ENCODE data around the gene RASAL3.

RASAL3 gene

DNA sequence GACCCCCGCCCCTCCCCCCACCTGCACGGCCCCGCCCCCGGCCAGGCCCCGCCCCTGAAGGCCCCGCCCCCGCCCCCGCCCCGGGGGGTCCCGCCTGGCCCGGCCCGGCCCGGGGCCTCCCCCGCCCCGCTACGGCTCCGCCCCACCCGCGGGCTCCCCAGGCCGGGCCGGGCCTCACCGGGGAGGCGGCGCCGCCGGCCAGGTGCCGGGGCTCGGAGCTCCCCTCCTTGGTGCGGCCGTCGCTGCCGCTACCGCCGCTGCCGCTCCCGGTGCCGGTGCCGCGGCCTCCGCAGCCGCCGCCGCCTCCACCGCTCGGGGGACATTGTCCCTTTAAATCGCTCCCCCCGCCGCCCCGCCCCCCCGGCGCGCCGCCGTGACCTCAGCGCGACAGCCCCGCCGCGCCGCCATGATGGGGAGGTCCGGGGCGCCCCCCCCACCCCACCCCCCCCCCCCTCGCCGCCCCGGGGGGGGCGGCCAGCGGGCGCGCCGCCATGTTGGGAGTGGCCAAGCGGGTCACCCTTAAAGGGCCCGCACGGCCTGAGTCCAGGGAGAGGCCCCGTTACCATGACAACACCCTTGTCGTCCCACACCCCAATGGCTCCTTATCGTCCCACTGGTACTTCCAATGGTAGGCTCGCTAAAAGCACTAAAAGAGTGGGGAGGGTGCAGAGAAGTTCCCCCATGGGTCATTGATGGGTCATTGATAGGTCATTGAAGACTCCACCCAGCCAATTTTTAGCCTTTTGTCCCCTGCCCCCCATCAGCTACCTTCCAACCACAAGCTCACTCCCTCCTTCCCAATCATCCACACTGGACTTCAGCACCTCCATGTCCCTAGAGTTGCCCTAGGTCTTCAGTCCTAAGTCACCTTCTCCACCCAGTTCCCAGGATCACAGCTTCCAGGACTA is 14.5 kb downstream of the RASAL3 start, which contains the start of gene WIZ:
TSS of gene WIZ (minus strand) at position 337 of the 908 bp plus-strand sequence. CDS start 1,649 bp downstream, outside the sequence.
- peak; percentile 67 for DNase-seq (ENCODE audit: low spot score)

DNA sequence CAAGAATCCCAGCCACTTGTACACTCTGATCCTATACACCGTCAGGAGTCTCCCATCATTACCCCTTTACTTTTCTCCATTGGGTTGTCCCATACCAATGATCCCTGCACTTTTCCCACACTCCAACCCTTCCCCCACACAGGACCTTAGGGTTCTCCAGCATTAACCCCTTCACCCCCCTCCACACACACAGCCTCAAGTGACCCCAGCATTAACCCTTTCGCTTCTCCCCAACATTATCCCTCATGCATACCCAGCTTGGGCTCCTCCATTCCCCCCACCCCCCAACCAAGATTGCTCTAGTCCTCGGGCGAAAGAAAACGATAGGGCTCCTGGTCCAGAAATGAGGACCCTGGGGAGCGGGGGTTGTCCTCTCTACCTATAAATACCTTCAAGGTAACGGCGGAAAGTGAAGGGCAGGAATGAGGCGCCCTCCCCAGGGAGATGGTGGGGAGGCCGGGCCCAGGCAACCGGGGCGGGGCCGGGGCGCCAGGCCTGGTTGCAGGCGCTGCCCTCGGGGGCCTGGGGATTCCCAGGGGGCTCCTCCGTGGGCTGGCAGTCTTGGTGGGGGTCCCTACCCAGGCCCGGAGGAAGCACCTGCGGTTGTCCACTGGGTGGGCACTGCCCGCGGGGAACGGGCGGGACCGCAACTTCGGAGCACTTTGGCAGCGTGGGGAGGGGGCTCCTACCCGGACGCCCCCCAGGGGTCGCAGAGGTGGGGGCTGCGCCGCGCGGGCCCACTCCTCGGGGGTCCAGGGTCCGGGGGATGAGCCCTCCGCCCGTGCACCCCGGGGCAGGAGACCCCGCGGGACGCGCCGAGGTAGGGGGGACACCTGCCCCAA is 15.3 kb downstream of the RASAL3 start:
- no peak for DNase-seq (ENCODE audit: low spot score)

DNA sequence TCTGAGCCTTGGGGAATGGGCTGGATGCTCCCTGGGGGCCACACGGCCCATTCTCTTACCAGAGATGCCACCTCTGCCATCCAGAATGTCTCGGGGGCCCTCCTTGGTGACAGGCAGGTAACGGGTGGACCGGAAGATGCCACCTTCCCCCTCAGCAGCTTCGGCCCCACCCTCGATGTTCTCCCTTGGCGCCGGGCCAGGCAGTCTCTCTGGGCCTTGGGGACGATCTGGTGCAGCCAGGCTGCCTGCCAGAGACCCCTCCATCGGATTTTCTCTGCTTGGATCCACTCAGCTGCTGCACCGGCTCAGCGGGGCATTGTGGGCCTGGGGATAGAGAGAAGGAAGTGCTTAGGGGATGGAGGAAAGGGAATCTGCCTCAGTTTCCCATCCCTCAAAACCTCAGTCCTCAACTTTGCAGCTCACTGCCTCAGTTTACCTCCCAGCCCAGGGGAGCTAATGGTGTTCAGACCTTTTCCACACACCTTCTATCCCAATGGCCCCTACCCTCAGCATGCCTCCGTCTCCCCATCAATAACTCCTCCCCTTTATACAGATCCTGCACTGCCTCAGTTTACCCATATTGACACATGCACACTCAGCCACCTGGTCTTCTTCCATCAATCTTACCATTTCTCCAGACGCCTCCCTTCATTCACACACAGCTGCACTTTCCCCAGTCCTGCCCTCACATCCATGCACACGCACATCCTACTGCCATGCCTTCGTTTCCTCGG is 16.1 kb downstream of the RASAL3 start:
- no peak for DNase-seq (ENCODE audit: low spot score)

DNA sequence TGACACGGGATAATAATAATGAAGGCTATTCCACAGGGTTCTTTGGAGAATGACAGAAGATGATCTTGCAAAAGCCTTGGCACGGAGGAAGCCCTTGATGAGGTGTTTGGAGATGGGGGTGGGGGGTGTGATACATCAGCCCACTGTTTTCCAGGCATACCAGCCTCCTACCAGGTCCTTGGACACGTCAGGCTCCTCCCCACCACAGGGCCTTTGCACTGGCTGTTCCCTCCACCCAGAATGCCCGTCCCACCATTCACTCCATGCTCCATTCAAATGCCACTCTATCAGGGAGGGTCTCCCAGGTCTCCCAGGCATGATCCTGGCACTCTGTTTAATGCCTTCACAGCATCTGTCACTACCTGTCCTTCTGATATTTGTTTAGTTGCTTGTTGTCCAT is 17.3 kb downstream of the RASAL3 start:
- DNase-seq (ENCODE audit: low spot score) = no peak

DNA sequence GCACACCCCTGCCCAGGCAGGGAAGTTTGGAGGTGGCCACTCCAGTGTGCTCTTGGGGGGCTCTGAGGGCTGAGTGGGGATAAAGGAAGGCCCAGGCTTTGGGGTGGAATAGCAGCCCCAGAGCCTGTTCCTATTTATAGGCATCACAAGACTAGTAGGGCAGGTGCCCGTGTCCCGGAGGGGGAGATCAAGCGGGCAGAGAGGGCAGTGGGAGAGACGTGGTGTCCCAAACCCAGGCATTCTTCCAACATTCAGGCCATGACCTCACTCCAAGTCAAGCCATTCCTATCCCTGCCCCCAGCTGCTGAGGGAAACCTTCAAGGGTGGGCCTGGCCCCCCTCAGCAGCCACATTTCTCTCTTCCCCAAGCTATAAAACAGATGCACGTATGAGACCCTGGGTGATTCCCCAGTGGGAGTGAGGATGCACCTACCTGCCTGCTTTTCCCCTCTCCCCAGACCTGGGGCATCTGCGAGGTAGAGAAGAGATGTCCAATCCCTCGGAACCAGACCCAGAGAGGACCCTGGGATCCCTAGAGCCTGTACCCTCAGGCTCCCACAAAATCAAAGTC is 18.5 kb downstream of the RASAL3 start:
- DNase-seq (ENCODE audit: low spot score) = no peak

DNA sequence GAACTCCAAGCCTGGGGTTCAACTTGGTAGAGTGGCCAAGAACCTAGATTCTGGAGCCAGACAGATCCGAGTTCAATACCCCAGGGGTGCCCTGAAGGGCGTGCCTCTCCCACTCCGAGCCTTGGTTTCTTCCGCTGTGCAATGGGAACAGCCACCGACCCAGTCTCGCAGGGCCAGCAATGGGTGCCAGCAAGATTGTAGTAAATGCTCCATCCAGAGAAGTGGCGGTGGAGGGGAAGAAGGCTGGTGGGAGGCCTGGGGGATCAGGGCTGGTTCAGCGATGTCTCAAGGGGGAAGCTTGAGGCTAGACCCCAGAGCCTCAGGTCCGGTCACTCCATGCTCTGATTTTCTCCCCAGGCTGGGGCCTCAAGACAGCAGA is 19.1 kb downstream of the RASAL3 start:
- DNase-seq (ENCODE audit: low spot score) = no peak

DNA sequence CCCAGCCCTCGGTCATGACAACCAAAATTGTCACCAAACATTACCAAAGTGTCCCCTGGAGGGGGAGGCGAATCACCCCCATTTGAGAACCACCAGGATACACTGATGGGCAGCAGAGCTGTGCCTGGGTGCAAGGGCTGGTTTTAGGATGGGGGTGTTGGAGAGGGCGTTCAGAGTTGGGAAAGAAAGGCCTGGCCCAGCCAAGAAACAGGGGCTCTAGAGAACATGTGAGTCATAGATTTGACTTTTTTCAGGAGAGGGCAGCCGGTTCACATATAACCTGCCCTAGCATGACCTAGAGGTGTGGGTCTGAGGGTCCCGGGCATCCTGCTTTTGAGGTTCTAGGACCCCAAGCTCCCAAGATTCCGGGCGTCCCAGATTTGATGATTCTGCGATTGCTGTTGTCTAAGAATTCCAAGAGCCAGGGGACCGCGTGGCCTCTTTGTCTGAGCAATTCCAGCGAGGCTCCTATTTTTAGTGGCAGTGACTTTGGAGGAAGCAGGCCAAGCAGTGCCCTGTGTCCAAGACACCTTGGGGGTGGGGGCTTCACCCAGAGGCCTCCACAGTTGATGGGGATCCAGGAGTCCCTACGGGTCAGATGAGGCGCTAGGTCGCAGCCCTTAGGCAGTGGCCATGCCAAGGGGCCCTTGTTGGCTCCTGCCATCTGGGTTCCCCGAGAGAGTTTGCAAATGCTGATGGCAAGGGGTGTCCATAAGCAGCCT is 19.7 kb downstream of the RASAL3 start:
- DNase-seq (ENCODE audit: low spot score) = no peak

DNA sequence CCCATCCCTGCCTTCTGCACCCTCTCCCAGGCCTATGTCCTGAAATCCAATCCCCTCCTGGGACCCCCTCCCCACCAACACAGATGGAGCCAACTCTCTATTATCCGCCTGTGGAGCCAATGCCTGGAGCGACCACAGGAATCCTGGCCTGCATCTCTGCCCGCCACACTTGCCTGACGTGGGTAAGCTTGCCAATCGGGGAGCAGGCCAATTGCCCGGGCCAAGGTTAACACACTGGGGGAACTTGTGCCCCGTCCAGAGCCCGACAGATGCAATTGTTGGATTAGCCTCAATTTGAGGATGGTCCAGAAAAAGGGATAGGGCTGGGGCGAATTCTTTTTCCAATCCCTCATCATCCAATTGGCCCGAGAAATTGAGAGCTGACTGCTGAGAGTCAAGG is 20.5 kb downstream of the RASAL3 start:
- DNase-seq (ENCODE audit: low spot score) = no peak

DNA sequence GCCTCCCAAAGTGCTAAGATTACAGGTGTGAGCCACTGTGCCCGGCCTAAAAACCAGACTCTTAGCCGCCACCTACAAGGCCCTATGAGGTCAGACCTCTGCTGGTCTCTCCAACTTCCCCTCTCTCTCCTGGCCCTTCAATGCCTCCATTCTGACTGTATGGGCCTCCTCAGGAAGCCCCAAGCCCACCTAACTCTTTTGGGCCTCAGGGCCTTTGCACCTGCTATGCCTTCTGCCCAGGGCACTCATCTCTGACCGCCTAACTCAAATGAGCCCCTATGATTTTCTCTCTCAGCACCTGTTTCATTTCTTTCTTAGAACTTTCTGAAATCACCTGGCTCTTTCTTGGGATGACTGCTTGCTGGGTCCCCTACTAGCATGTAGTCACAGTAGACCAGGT is 21.0 kb downstream of the RASAL3 start:
- no peak for DNase-seq (ENCODE audit: low spot score)

DNA sequence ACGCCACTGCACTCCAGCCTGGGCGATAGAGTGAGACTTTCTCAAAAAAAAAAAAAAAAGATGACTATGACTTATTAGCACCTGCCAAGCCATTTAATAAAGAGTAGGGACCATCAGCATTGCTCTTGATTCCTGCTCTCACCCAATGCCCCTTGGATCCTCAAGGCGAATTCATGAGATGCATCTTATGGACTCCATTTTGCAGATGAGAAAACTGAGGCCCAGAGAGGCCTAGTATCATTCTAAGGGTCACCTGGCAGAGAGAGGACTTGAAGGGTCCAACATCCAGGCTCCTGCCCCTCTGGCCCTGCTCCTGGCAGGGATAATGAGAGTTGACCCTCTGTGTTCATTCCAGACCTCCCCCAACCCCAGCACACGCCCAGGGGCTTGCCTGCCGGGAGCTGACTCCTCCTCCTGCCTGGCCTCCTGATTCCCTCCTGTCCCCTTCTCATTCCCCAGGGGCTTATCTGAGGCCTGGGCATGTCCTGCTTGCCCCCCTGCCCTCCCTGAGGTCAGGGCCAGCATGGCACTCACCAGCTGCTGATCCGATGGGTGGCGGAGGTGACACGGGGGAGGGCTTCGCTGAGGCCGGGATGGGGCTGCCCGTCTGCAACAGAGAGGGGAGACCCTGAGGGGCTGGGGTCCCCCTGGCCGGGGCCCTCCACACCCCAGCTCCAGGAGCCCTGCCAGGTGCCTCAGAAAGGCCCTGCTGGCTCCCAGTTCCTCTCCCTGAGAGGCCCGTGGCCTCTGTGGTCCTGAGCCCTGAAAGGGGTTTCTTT is 22.0 kb downstream of the RASAL3 start:
- DNase-seq (ENCODE audit: low spot score) = no peak

DNA sequence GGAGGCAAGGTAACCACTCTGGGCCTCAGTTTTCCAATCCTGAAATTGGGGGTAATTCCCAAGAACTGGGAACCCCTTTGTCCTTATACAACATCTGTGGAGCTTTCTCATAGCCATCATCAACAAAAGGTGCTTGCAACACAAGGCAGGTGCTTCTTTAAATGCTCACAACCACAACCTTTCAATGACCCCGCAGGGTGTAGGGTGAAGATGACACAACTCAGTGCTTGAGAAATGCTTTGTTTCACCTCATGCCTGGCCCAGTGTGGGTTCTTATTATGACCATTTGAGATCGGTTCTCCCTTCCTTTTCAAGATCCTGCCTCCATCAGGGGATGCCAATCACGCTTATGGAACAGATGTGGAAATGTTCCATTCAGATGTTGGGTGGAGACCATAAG is 23.0 kb downstream of the RASAL3 start:
- DNase-seq (ENCODE audit: low spot score) = no peak

DNA sequence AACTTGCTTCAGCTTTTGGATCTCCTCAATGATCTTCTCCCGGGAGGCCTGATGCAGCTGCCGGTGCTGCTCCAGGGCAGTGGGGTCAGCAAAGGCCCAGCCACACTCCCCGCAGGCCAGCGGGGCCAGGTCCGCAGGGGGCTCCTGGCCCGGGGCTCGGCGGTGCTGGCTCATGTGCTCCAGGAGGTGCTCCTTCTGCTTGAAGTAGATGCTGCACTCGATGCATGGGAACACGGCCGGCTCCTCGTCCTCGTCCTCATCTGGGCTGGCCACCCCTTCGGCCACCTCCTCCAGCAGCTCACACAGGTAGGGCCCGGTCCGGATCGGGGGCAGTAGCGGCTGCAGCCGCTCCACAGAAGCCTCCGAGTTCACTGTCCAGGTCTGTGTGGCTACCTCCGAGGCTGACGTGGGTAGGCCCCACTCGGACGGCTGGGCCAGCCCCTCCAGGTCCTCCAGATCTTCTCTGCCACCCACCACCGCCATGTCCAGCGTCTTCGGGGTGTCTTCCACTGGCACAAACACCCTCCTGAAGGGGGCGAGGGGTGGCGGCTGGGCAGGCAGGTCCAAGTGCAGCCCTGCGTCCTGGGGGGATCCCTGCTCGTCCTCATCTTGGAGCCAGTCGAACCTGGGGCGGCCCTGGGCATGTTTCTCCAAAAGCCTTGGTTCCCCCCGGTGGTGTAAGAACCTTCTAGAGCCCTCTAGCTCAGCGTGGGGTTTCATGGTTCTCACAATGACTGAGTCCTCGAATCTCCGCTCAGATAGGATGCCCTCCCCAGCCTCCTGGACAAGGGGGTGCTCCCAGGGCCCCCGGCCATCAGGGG is 24.3 kb downstream of the RASAL3 start:
- DNase-seq (ENCODE audit: low spot score) = no peak

DNA sequence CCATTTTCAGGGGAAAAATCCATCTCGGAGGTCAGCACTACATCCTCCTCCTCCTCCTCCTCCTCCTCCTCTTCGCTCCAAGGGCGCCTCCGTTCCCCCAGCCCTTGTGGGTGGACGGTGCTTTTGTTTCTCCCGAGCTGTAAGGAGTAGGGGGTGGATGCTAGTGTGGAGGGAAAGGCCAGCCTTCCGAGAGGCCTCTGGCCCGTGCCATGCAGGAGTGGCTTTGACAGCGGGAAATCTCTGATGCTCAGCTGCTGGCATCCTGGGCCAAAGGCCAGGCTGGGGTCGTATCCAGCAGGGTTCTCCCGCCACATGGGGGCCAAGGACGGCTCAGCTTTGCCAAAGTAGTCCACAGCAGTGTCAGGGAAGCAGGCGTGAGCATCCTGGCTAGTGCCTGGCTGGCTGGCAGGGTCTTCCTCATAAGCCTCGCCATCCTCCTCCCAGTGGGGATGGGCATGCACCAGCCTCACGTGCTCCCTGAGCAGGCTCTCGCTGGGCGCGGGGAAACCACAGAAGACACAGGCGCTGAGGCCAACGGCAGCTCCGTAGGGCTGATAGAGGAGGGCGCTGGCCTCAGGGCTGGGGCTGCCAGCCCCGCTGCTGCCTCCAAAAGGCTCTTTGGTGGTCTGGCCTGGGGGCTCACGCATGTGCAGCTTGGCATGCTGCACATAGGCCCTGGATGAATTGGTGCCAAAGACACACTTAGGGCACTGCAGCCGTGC is 25.1 kb downstream of the RASAL3 start:
- DNase-seq (ENCODE audit: low spot score) = no peak

DNA sequence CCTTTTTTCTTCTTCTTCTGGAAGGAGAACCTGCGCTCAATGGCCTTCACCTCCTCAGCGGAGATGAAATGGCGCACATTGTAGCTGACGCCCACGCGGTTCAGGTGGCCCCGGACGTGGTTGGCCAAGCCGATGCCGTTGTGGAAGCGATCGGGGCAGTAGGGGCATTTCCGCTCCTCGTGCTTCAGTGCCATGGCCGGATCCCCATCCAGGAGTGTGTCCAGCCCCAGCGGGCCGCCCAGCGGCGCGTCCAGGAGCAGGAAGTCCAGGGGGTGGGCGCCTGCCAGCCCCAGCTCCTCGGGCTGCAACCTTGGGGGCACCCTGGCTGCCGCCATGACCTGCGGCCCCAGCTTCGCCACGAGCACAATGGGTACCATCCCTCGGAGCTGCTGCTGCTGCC is 25.8 kb downstream of the RASAL3 start:
- DNase-seq (ENCODE audit: low spot score) = no peak

DNA sequence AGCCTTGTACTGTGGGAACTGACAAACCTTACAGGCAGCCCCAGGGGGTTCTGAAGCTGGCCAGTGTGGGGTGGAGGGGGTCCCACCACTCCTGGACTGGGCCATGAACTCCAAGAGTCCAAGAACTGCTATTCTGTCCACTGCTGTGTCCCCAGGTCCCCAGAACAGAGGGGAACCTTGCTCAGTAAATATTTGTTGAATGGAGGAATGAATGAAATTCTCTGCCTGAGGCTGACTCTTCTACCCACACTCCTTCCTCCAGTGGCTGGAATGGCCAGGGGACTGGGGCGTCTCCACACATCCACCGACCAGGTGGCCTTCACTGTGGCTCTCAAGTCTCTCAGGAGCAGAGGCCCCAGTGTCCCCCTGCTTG is 26.2 kb downstream of the RASAL3 start:
- no peak for DNase-seq (ENCODE audit: low spot score)

DNA sequence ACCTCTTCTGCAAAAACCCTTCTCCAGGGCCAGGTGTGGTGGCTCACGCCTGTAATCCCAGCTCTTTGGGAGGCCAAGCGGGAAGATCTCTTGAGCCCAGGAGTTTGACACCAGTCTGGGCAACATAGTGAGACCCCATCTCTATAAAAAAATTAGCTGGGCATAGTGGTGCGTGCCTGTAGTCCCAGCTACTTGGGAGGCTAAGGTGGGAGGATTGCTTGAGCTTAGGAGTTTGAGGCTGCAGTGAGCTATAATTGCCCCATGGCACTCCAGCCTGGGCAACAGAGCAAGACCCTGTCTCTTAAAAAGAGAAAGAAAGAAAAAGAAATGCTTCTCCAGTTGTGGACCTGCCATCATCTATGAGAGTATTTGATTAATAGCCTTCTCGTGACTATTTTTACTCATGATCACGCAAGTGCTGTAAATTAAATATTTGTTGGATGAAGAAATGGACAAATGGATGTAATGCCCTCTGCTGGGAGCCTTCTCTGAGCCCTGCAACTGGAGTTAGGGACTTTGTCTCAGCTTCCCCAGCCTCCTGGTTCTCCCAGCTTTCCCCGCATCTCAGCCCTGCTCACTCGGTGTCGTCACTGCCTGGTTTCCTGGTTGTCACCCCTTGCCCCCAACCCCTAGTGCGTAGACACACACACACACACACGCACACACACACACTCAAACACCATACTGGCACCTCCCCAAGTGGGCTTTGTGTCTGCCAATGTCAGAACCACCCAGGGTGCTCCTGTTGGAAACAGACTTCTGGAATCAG is 26.8 kb downstream of the RASAL3 start:
- DNase-seq (ENCODE audit: low spot score) = no peak

DNA sequence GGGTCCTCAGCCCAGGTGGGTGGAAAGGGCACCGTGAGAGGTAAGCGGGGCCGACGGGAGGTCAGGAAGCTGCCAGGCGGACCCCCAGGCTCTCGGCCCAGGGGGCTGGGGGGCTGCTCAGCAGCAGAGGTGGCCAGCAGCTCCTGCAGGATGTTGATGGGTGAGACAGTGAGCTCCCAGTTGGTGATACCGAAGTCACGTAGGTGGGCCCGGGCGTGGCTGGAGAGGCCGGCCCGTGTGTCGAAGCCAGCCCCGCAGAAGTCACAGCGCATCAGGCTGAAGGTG is 27.6 kb downstream of the RASAL3 start:
- DNase-seq (ENCODE audit: low spot score) = no peak

DNA sequence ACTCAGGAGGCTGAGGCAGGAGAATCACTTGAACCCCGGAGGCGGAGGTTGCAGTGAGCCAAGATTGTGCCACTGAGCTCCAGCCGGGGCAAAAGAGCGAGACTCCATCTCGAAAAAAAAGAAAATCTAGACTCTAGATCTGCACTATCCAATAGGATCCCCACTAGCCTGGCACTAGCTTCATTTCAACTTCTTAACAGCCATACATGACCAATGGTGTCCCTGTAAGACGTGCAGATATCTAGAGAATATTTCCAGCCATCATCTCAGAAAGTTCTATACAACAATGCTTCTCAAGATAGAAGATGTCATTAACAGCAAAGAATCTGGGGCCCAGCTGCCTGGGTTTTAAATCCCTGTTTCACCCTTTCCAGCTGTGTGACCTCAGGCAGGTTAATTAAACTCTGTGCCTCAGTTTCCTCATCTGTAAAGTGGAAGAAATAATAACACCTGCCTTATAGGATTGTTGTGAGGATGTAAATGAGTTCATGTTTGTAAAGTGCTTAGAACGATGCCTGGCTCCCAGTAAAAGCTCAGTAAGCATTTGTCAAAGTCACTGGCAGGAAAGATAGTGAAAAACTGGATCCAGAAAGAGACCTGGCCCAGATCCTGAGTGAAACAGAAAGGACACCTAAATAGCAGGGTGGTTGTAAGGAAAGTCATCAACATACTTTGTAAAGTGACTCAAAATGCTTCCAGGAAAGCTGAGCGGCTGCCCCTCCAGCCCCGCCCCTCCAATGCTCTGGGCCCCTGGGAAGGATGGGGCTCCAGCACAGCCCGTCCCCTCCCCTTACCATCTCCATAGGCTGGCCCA is 28.1 kb downstream of the RASAL3 start:
- DNase-seq (ENCODE audit: low spot score) = no peak
